GM18873 (cell line): Measurements from ENCODE around the gene PAGR1.
A peak's percentile ranks its signal among the peaks of the same experiment; 100 is the strongest.
"Not testable (repeated sequence)": the region's sequence is repeated elsewhere in the genome, so short reads cannot be mapped to it uniquely, and the experiment has no call there.

ENCODE experiments used
- ATAC-seq: cut with Tn5 transposase; IDR thresholded peaks from one replicate; pipeline ENCODE4 v1.9.1; 2021; ENCODE audit warnings: mild to moderate bottlenecking, moderate library complexity, moderate number of reproducible peaks; ENCODE audit not compliant: unreplicated experiment, low FRiP score

The PAGR1 gene

DNA sequence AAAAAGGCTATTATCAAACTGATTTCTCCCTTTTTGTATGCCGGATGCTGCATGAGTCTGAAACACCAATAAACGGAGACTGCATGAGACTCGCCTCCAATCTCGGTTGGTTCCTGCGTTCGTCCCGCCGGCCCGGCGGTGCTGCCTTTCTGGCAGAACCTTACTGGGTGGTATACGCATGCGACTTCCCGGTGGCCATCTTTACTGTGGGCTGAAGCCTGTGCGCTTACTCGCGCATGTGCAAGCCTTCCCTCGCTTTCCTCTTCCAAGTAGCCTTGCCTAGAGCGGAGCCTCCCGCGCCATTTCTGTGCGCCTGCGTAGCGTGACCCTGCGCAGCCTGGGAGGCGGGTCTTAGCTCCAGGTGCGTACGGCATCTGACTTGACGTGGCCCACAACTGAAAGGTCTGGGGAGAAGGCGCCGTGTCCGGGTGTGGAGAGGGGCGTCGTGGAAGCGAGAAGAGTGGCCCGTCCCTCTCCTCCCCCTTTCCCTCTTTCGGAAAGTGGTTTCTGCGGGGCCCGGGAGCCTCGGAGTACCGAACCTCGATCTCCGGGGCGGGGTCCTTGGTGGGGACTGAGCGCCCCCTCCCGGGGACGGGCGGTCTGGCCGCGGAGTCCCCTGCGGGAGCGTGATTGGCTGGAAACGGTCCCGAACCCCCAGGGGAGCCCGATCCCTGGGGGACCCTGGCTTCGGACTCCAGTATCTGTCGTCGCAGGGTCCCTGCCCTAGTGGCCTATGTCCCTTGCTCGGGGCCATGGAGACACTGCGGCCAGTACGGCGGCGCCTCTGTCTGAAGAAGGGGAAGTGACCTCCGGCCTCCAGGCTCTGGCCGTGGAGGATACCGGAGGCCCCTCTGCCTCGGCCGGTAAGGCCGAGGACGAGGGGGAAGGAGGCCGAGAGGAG lies at the start of gene PAGR1:
Gene PAGR1, plus strand, starts transcription at position 360 of the 901 bp plus-strand sequence. Its CDS starts 374 bp downstream, at position 734.
- ATAC-seq, result peak; percentile 66

DNA sequence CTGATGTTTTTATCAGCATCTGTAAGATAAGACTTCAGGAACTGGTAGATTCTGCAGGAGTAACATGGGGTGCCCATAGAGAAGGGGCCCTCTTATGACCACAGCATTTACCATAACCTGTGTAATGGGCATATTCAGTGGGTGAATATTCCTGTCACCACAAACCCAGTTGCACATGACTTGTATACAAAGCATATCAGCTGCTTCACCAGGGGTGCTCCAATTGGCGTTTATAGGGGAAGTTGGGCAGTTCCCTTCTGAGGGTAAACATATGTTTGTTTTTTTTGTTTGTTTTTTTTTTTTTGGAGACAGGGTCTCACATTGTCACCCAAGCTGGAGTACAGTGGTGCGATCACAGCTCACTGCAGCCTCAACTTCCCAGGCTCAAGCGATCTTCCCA lies 49.4 kb upstream of the PAGR1 start:
- no peak for ATAC-seq

DNA sequence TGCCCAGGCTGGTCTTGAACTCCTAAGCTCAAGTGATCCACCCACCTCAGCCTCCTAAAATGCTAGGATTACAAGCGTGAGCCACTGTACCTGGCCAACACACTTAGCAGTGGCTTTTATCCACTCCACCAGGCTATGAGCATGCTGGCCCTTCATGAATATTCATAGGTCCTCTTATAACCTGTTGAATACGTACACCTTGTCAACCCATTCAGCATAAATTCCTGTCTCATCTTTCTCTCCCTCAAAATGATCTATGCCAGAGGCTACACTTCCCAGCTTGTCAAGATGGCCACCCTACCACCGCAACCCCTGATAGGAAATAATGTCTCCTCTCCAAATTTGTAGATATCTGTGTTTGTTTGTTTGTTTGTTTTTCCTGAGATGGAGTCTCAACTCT lies 48.9 kb upstream of the PAGR1 start:
- ATAC-seq, result no peak

DNA sequence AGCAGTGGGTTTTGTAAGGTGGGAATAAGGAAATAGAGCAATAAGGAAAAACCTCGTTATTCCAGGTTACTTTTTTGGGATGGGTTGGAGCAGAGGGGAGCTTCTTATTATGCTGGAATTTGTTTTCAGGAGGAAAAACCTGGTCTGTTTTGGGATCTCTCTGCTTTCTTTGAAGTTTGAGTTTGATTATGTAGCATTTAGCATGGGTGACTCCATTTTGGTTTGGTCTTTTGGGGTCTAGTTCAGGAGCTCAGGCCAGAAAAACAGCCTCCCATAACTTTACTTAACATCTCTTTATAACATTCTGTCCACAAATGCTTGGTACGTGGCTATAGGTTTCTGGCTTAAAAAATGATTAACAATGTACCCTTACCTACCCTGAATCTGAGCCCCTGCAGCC lies 46.4 kb upstream of the PAGR1 start:
- ATAC-seq, result no peak

DNA sequence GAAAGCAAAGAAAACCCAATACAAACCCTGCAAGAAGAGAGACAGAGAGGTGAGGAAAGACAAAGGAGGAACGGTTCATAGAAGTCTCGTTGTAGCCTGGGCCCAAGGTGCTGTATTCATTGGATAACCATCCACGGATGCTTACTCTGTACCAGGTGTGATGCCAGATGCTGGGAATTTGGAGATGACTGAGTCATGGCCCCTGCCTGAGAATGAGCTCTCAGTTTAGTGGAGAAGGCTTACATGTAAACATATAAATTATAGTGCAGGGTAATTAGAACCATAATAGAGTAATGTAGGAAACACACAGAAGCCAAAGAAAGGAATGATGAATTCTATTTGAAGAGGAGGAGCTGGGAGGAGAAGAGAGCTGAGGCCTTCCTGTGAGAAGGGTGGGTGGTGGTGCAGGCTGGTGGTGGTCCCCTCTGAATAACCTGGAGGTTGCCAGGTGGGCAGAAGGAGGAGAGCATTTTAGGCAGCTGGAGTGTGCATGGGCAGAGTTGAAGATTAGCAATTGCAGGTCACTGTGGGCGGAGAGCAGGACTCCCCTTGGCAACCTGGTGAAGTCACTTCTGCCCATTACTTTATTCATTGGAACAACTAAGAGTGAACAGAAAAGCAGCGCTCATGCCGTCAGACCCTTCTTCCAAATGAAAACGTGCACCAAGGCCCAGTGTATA lies 45.6 kb upstream of the PAGR1 start:
- ATAC-seq, result no peak

DNA sequence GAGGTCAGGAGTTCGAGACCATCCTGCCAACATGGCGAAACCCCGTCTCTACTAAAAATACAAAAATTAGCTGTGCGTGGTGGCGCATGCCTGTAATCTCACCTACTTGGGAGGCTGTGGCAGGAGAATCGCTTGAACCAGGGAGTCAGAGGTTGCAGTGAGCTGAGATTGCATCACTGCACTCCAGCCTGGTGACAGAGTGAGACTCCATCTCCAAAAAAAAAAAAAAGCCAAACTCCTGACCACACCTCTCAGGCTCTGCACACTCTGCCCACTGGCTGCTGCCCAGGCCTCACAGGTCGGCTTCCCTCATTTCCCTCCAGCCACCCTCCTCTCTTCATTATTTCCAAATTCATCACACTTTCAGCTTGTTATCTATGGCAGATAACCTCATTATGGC lies 43.6 kb upstream of the PAGR1 start:
- ATAC-seq, result not testable (repeated sequence)

DNA sequence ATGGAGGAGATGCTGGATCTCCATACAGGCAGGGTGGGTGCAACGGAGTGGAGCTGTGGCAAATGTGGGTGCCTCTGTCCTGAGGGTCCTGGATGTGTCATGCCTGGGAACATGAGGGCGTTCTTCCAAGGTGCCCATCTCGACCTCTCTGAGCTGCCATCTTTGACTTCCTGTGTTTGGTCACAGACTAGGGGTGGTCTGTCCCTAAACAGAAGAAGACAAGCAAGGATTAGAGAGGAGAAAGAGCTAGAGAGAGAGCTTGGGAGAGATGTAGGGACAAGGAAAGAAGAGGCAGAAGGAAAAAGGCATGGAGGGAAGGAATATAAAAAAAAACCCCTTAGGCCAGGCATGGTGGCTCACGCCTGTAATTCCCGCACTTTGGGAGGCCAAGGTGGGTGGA lies 41.2 kb upstream of the PAGR1 start:
- no peak for ATAC-seq

DNA sequence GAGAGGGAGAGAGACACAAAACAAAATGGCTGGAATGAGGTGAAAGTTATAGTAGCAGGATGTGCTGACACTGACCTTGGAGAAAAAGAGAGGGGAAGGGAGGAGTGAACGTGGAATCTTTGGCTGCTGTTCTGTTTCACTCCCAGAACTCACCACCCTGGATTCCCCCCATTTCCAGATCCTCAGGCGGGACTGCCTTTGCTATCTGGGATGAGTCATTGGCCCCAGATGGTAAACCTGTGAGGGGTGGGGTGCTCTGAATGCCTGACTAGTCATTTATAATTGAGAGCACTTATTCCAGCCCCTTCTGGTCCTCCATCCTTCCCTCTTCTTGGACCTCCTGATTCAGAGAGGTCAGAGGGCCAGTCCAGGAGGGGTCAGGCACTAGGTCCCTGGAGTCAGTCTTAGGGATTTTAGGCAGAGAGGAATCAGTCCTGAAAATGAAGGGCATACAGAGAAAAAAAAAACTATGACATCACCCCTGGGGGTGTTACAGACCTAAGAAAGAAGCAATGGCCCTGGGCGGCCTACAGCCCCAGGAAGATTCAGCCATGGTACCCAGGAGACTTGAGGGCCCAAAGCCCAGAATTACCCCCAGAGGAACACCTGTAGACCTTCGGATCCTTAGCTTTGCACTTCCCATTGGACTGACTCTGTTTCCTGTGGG lies 40.1 kb upstream of the PAGR1 start:
- no peak for ATAC-seq

DNA sequence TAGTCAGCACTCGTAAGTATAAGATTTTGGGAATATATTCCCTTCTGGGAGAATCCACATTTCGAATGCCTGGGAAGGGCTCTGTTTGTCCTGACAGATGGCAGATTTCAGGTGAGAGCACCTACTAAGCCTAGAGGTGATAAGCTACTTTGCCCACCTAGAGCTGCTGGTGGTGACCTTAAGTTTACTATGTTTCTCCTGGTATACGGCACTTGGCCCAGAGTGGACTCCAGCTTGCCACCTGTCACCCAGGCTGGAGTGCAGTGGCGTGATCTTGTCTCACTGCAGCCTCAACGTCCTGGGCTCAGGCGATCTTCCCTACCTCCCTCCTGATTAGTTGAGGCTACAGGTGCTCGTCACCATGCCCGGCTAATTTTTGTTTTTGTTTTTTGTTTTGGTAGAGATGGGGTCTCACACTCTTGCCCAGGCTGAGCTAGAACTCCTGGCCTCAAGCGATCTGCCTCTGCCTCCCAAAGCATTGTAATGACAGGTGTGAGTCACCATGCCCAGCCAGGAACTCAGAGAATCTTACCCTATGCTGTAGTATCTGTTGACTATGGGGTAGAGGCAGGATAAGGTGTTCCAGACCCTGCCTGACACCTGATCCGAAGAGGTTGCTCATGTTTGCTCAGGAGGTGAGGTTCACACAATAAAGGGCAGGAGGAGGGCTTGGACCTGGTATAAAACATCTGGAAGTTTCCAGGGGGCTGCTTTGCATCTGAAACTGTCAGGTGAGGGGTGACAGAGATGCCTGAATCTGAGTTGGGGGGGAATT lies 38.2 kb upstream of the PAGR1 start, which contains the start of gene ZG16:
Gene ZG16, plus strand, starts transcription at position 681 of the 775 bp plus-strand sequence. CDS start 1,011 bp downstream, outside the sequence.
- no peak for ATAC-seq

DNA sequence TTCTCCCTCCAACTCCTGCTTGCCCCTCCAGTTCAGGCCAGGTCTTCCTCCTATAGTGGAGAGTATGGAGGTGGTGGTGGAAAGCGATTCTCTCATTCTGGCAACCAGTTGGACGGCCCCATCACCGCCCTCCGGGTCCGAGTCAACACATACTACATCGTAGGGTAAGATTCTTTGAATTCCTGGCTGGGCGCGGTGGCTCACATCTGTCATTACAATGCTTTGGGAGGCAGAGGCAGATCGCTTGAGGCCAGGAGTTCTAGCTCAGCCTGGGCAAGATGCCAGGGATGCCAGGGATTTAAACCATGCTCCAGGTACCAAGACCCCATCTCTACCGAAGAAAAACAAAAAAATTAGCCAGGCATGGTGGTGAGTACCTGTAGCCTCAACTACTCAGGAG lies 36.5 kb upstream of the PAGR1 start:
- no peak for ATAC-seq

DNA sequence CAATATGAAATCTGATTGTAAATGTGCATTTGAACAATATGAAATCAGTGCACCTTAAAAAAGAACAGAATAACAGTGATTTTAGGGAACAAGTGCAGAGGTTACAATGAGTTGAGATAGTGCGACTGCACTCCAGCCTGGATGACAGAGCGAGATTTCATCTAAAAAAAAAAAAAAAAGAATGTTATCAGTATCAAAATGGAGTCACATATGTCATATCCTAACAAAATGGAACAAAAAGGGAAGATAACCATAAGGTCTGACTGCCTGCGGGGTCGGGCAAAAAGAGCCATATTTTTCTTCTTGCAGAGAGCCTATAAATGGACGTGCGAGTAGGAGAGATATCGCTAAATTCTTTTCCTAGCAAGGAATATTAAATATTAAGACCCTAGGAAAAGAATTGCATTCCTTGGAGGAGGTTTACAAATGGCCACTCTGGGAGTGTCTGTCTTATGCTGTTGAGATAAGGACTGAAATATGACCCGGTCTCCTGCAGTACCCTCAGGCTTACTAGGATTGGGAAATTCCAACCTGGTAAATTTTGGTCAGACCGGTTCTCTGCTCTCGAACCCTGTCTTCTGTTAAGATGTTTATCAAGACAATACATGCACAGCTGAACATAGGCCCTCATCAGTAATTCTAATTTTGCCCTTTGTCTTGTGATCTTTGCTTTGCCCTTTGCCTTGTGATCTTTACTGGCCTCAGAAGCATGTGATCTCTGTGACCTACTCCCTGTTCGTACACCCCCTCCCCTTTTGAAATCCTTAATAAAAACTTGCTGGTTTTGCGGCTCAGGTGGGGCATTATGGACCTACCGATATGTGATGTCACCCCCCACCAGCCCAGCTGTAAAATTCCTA lies 32.6 kb upstream of the PAGR1 start:
- not testable (repeated sequence) for ATAC-seq

DNA sequence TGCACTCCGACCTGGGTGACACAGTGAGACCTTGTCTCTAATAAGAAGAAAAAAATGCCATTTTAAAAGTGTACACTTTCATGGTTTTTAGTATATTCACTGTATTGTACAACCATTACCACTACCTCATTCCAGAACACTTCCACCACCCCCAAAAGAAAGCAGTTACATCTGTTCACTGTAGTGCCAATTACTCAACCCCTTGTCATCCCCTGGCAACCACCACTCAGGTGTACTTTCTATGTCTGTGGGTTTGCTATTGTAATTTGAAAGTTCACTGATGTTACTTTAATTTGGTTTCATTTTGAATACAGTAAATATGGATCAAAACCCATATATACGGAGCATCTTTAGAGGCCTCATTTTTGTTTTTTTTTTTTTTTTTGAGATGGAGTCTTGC lies 31.8 kb upstream of the PAGR1 start:
- ATAC-seq, result no peak

DNA sequence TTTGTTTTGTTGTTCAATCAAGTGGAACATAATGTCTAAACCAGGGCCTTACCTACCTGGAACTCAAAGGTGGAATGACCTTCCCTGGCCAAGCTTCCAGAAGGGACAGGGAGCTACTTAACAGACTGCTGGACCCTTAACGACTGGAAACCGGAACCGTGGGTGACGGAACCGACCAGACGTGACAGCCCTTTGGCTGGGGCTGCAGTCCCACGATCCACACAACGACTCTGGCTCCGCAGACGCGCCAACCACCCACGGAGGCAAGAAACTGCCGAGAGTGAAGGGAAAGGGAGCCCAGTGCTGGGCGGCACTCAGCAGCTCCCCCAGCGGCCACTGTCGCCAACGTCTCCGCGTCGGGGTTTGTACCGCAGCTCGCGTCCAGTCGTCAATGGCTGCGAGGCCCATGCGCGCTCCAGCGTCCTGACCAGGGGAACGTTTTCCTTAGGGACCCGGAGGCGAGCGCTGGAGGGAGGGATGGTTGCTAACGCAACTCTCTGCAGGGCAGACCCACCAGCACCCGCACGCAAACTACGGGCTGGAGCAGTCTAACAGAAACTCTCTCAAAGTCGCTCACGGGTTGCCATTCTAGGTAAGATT lies 31.0 kb upstream of the PAGR1 start:
- no peak for ATAC-seq

DNA sequence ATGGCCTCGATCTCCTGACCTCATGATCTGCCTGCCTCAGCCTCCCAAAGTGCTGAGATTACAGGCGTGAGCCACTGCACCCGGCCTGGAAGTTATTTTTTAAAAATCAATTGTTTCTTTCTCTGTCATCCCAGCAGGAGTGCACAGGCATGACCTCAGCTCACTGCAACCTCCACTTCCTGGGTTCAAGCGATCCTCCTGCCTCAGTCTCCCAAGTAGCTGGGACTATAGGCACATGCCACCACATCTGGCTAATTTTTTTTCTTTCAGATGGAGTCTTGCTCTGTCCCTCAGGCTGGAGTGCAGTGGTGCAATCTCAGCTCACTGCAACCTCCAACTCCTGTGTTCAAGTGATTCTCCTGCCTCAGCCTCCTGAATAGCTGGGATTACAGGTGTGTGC lies 28.8 kb upstream of the PAGR1 start:
- ATAC-seq, result not testable (repeated sequence)

DNA sequence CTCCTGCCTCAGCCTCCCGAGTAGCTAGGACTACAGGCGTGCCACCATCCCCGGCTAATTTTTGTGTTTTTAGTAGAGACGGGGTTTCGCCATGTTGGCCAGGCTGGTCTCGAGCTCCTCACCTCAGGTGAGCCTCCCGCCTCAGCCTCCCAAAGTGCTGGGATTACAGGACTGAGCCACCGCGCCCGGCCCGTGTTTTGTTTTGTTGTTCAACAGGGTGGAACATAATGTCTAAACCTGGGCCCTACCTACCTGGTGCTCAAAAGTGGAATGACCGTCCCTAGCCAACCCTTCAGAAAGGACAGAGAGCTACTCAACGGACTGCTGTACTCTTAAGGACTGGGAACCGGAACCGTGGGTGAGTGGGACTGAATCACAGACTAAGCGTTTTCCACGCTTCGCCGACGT lies 26.2 kb upstream of the PAGR1 start:
- ATAC-seq, result no peak

DNA sequence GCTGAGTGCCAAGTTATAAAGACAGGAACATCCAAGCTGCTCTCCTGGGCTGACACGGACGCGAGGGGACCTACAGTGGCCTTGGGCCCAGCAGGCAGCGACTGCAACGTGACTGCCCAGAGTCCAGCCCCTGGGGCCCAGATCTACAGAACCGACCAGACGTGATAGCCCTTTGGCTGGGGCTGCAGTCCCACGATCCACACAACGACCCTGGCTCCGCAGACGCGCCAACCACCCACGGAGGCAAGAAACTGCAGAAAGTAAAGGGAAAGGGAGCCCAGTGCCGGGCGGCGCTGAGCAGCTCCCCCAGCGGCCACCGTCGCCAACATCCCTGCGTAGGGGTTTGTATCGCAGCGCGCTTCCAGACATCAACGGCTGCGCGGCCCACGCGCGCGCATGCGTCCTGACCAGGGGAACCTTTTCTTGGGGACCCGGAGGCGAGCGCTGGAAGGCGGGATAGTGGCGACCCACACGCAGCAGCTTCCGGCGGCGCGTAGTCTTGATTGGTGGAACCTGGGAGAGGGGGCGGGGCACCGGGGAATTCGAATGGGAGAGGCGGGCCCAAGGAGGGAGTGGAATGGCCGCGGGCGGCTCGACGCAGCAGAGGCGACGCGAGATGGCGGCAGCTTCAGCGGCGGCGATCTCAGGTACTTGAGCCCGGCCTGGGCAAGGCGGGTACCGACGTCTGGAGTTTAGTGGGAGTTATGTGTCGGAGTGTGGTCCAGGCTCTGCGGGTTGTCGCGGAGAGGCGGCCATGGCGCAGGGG lies 25.6 kb upstream of the PAGR1 start, which contains the start of gene KIF22:
Gene KIF22, plus strand, starts transcription at position 569 of the 766 bp plus-strand sequence. Its CDS starts 9 bp downstream, at position 578.
- peak; percentile 88 for ATAC-seq

DNA sequence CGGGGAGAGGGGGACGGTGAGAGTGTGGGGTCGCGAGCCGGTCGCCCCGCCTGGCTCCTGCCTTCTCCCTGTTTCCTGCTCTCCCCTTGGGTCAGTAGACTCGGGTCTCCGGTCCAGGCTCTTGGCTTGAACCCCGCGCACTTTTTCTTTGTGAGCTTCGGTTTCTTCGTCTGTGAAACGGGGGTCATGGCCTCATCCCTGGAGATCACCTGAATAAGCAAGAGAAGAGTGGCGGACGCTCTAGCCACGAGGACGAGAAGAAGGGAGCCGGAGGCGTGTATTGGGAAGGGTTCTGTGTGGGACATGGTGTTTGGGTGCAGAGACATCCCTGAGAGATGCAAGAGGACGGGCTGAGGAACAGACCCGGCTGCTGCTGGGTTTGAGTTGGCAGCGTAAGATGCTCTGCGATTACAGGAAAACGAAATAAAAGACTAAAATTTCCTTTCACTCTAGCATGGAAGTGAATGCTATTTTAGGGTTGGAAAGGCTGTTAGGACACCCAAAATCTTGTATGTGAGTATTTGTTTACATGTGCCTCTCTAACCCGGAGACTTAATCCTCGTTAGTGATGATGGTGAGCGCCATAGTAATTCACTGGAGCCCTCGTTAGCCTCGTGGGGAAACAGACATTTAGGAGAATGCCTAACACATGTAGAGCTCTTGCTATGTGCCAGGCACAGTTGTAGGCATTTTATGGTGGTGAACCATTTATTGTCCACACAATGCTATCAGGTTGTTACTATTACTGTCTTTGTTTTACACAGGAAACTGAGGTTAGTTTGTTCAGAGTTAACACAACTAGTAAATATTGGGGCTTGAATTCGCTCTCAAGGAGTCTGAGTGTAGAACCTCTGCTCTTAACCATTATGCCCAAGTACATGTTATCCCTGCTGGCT lies 24.8 kb upstream of the PAGR1 start:
- ATAC-seq, result no peak
